Activated CD4-positive, alpha-beta memory T cell treated with anti-CD3 and anti-CD28 coated beads for 36 hours (primary cell): ENCODE data around the gene PTPRJ. TPM values are rescaled to one million over a fixed set of nuclear protein-coding genes. Genes with fewer than 3 reads are reported as not detected.

Source experiments
- CTCF ChIA-PET: fragments of 350-600 bp; sonication (Branson Sonifier 250); formaldehyde crosslinking; loops from one replicate; lab custom pipeline; 2021; ENCODE audit warnings: antibody characterized with exemption, inconsistent platforms; lab: Charles Lee
- POLR2A ChIA-PET: fragments of 350-600 bp; sonication (Branson Sonifier 250); formaldehyde crosslinking; loops from one replicate; lab custom pipeline; 2021; ENCODE audit warnings: antibody characterized with exemption; lab: Charles Lee
- DNase-seq: peaks from one replicate; pipeline ENCODE4 v3.0.0-alpha.2; 2020
- H3K27ac Mint-ChIP-seq: one replicate; pipeline ENCODE4 v1.8.0; 2021; ENCODE audit warnings: mixed read lengths
- H3K27me3 Mint-ChIP-seq: one replicate; pipeline ENCODE4 v1.8.0; 2021; ENCODE audit warnings: mixed read lengths
- H3K36me3 Mint-ChIP-seq: one replicate; pipeline ENCODE4 v1.8.0; 2021; ENCODE audit warnings: mixed read lengths
- H3K4me1 Mint-ChIP-seq: one replicate; pipeline ENCODE4 v1.8.0; 2021; ENCODE audit warnings: low read depth, mixed read lengths
- H3K4me3 Mint-ChIP-seq: one replicate; pipeline ENCODE4 v1.8.0; 2021; ENCODE audit warnings: mild to moderate bottlenecking, mixed read lengths
- H3K9me3 Mint-ChIP-seq: one replicate; pipeline ENCODE4 v1.8.0; 2021; ENCODE audit warnings: mixed read lengths
- intact Hi-C: fragments of 100-400 bp; cut with micrococcal nuclease; formaldehyde crosslinking; loops from one replicate; pipeline ENCODE4 v1.15.1; 2023
- total RNA-seq, 2 experiments: library from RNA; stranded (reverse); gene quantifications; one replicate each; pipeline ENCODE4 v1.2.3, GENCODE V29; 2021

PTPRJ gene
- total RNA-seq, 2 experiments from 2014 or later = 36.3 to 37.0 TPM

DNA sequence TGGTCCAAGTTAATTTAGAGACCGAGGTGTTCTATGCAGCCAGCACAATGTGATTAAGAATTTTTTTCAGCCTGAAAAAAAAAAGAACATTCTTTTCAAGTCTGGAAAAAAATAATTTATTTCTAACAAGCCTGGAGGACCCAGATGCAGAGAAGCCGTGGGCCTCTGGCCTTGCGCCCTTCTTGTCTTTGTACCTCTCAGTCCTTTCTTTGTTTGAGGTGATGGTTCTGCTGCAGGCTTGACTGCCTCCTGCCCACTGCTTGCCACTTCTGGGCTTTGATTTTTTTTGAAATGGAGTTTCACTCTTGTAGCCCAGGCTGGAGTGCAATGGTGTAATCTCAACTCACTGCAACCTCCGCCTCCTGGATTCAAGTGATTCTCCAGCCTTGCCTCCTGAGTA lies 7.2 kb upstream of the PTPRJ start:
- H3K36me3 Mint-ChIP-seq = no peaks in the 10 kb centered on the region
- H3K4me1 Mint-ChIP-seq = peaks cover 3% of the 10 kb centered on the region
- ChIA-PET POLR2A (no interaction called here), CTCF (no interaction called here)
- intact Hi-C loops = no loop called here
- H3K27ac Mint-ChIP-seq = no peak overlapping the region
- H3K27me3 Mint-ChIP-seq = no peaks in the 10 kb centered on the region
- H3K4me3 Mint-ChIP-seq = no peak overlapping the region
- no peak for DNase-seq
- H3K9me3 Mint-ChIP-seq = no peaks in the 10 kb centered on the region

DNA sequence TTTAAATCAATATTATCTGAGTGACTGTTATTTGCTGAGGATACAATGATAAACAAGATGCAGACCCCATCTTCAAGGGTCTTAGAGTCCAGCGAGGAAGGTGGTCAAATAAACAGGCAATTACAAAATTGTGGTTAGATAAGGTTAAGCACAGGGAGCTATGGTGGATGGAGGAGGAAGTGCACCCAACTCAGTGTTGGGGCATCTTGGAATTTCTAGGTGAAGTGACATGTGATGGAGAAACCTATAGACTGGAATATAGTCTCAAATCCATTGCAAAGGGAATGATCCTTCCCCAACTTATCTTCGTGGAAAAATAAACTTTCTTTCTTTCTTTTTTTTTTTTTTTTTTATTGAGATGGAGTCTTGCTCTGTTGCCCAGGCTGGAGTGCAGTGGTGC lies 3.4 kb upstream of the PTPRJ start:
- Mint-ChIP-seq H3K27me3 (no peaks in the 10 kb centered on the region), H3K27ac (no peak overlapping the region), H3K9me3 (no peaks in the 10 kb centered on the region), H3K36me3 (peaks cover 3% of the 10 kb centered on the region), H3K4me1 (peaks cover 5% of the 10 kb centered on the region), H3K4me3 (no peak overlapping the region)
- POLR2A ChIA-PET = no interaction called here
- intact Hi-C loops = no loop called here
- CTCF ChIA-PET = no interaction called here
- DNase-seq = no peak

DNA sequence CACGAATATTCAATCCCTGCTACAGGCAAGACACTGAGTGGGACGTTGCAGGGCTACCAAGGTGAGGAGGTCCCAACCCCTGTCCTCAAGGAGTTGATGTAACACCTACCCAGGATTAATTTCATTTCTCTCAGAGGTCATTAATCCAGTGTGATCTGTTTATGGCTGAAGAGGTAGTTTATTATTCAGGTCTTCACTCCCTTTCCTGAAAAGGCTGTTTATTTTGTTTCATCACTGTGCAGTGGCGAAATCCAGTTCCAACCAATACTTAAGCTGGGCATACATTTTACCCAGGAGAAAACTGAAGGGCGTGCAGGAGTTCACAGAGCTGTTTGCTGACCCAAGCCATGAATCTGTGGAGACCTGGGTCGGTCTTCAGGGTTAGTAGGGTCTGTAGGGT lies 2.7 kb upstream of the PTPRJ start:
- Mint-ChIP-seq H3K27me3 (no peaks in the 10 kb centered on the region), H3K36me3 (peaks cover 6% of the 10 kb centered on the region), H3K27ac (no peak overlapping the region), H3K4me1 (peaks cover 7% of the 10 kb centered on the region), H3K4me3 (no peak overlapping the region), H3K9me3 (no peaks in the 10 kb centered on the region)
- POLR2A ChIA-PET = interaction anchor here (1.2 kb wide), 1 partner anchor 78 kb away, joined by 6 read pairs; no protein-coding TSS in a partner anchor
- CTCF ChIA-PET = interaction anchor here (0.7 to 1.1 kb wide), 2 partner anchors 41 to 132 kb away, joined by 3 read pairs; no protein-coding TSS in a partner anchor
- intact Hi-C loops = no loop called here
- no peak for DNase-seq

DNA sequence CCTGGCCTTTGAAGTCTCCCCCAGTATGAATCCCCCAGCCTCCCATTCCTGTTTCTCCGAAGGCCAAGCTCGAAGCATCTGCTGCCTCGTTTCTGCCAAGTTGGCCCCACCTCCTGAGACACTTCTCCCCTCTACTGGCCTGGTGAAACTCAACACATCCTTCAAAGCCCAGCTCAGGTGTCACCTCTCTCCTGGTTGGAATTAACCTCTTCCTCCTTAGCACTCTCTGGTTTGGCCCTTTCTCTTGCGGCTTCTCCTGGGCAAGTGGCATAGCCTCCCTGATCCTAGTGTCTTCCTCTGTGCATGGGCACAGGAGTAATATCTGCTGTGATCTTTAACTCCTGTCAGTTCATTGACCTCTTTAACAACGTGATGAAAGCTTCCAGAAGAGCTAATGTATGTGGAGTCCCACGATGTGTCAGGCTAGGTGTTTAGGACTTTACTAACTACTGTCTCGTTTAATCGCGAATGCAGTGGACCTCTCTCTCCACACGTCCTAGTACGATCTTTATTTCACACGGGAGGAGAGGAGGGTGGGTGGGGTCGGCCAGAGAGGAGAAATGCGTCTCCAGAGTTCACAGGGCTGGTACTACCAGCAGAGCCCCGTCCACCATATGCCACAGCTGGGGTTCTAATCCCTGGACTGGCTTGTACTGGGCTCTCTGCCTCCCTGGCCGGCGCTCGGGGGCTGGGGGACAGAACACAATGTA lies 826 bp upstream of the PTPRJ start:
- POLR2A ChIA-PET = interaction anchor here (0.6 to 1.3 kb wide), 5 partner anchors 13 to 129 kb away, joined by 3 to 5 read pairs (median 3); no protein-coding TSS in a partner anchor
- H3K36me3 Mint-ChIP-seq = peaks cover 19% of the 10 kb centered on the region

DNA sequence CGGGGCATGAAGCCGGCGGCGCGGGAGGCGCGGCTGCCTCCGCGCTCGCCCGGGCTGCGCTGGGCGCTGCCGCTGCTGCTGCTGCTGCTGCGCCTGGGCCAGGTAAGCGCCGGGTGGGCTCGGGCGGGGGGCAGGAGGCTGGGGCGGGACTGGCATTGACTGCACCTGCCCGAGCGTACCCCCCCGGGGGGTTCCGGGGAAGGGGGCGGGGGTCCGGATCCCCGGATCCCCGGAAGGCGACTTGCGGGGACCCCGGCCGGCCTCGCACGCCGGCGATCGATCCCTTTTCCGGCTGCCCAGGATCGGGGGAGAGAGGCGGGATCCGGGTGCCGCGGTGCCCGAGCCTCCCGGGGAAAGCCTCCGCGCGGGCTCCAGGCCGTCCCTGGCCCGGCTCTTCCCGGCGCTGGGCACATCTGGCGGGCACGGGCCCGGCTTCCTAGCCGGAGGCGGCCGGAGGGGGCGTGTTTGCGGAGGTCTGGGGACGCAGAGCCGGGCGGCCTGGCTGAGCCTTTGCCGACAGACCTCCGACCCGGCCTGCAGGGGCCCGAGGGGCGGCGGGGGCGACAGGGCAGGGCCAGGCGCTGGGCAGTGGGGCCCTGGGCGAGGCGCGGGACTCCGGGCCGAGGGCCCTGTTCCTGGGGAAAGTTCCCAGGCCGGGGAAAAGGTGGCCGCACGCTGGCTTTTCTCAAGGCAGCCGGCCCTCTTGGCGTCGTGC lies 705 bp downstream of the PTPRJ start:
- H3K36me3 Mint-ChIP-seq = peaks cover 21% of the 10 kb centered on the region
- ChIA-PET CTCF (interaction anchor here (1.1 to 2.9 kb wide), 3 partner anchors 20 to 127 kb away, joined by 3 to 18 read pairs (median 9); no protein-coding TSS in a partner anchor), POLR2A (interaction anchor here (2.9 kb wide), 1 partner anchor 75 kb away, joined by 10 read pairs; no protein-coding TSS in a partner anchor)
- intact Hi-C loops = no loop called here
- no peaks in the 10 kb centered on the region for H3K9me3 Mint-ChIP-seq
- peaks cover 23% of the 10 kb centered on the region for H3K4me1 Mint-ChIP-seq
- peak overlapping the region; percentile 89 for H3K4me3 Mint-ChIP-seq
- DNase-seq = peak; percentile 39
- no peaks in the 10 kb centered on the region for H3K27me3 Mint-ChIP-seq
- H3K27ac Mint-ChIP-seq = peak overlapping the region; percentile 84

More for the DNA sequence above, 826 bp upstream of the PTPRJ start:
- H3K9me3 Mint-ChIP-seq = no peaks in the 10 kb centered on the region
- intact Hi-C loops = no loop called here
- CTCF ChIA-PET = interaction anchor here (0.6 to 1.6 kb wide), 7 partner anchors 9 to 128 kb away, joined by 3 to 6 read pairs (median 3); no protein-coding TSS in a partner anchor
- H3K4me3 Mint-ChIP-seq = peak overlapping the region; percentile 41
- H3K27ac Mint-ChIP-seq = peak overlapping the region; percentile 0
- no peak for DNase-seq
- H3K27me3 Mint-ChIP-seq = no peaks in the 10 kb centered on the region
- H3K4me1 Mint-ChIP-seq = peaks cover 23% of the 10 kb centered on the region

DNA sequence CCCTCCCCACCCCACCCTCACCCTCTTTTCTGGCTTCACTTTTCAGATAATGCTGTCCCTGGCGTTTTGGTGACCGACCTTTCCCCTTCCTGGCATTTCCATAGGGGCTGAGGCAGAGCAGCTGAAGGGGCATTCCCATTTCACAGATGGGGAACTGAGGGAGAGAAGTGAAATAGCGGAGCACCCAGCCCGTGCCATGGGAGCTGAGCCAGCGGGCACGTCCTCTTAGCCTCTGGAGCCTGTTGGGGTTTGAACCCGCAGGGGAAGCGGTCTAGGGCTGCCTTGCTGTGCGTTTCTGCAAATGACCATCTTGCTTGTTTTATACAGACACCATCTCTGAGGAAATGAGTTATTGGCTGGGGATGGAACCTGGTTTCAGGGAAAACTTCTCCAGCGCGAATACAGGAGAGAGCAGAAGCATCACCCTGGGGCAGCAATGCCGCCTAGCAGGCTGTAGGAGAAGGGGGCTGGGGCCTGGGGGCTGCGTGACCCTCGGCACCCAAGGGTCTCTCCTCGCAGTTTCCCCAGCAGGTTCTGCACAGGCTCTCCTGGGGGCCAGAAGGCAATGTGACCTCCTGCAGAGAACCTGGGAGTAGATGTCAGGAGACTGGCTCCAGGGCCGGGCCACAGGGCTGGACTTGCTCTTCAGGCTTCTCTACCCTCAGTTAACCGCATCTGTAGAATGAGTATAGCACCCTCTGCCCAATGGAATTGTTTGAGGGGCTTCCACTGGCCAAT lies 1.5 kb downstream of the PTPRJ start:
- peaks cover 31% of the 10 kb centered on the region for H3K4me1 Mint-ChIP-seq
- no peaks in the 10 kb centered on the region for H3K9me3 Mint-ChIP-seq
- H3K27ac Mint-ChIP-seq = peak overlapping the region; percentile 84
- ChIA-PET CTCF (interaction anchor here (1.1 to 3.1 kb wide), 6 partner anchors 19 to 126 kb away, joined by 3 to 18 read pairs (median 6); no protein-coding TSS in a partner anchor), POLR2A (interaction anchor here (1.0 to 2.9 kb wide), 4 partner anchors 25 to 74 kb away, joined by 3 to 10 read pairs (median 6); no protein-coding TSS in a partner anchor)
- H3K4me3 Mint-ChIP-seq = peak overlapping the region; percentile 89
- peaks cover 24% of the 10 kb centered on the region for H3K36me3 Mint-ChIP-seq
- intact Hi-C loops = loop anchor here (2.0 kb wide), 1 partner anchor 37 kb away; no protein-coding TSS in a partner anchor
- no peaks in the 10 kb centered on the region for H3K27me3 Mint-ChIP-seq
- DNase-seq = peak; percentile 54

DNA sequence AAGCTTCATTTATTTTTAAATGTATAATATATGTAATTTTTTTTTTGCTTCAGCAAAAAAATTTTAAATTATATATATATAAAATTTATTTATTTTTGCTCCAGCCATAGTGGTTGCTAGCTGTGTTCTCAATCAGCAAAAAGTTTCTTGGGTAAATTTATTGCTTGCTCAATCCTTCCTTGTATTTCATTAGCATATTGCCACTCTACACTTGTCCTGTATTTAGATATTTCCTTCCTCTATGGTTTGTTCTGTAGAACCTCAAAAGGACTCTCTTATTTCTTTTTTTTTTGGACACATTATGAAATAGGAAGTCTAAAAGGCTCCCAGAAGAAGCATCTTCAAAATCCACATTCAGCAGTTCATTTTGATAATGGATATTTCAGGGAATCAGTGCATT lies 2.3 kb downstream of the PTPRJ start:
- Mint-ChIP-seq H3K4me1 (peaks cover 37% of the 10 kb centered on the region), H3K27ac (peak overlapping the region; percentile 80), H3K4me3 (peak overlapping the region; percentile 53), H3K27me3 (no peaks in the 10 kb centered on the region), H3K9me3 (no peaks in the 10 kb centered on the region), H3K36me3 (peaks cover 24% of the 10 kb centered on the region)
- ChIA-PET CTCF (interaction anchor here (0.6 to 3.1 kb wide), 10 partner anchors 9 to 126 kb away, joined by 3 to 18 read pairs (median 6); no protein-coding TSS in a partner anchor), POLR2A (interaction anchor here (1.0 to 2.9 kb wide), 7 partner anchors 19 to 73 kb away, joined by 3 to 14 read pairs (median 4); no protein-coding TSS in a partner anchor)
- intact Hi-C loops = loop anchor here (1.0 to 2.0 kb wide), 5 partner anchors 19 to 73 kb away; no protein-coding TSS in a partner anchor
- DNase-seq = no peak

DNA sequence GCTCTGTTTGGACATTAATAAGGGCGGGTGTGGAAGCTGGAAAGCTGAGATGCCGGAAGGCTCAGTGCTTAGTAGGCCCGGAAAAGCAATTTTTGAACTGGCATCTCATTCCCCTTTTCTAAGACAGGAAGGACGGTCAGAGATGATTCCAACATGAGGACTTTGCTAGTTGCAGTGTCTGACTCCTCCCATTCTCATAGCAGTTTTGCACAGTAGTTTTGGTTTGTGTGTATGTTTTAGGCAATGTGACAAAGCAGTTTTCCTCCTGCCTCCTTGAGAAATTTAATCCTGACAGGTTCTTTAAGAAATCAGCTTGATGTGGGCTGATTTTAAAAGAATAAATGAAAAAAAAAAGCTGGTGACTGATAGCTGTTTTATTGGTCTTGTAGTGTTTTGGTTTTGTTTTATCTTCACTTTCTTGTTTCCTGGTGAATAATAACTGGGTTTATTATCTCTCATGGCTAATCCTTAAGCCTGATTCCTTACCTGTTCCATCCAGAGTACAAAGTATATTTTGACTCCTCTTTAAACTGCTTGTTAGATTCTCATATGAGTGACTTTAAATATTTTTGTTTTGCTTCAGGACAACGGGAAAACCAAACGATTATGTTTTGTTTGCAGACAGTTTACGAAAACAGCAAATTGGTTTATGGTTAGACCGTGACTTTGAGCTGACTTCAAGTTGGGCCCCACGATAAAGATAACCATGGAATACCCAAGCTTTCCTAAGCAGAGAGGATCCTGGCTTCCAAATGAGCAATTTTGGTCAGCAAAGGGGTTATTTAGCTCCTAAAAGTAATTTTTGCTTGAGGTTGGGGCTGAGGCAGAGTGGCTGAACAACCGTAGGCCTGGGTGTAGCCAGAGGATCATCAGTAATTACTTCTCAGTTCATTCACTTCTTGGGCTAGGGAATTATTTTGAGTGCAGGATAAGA lies 3.4 kb downstream of the PTPRJ start:
- intact Hi-C loops = loop anchor here (1.0 to 2.0 kb wide), 5 partner anchors 18 to 72 kb away; no protein-coding TSS in a partner anchor
- Mint-ChIP-seq H3K27ac (peak overlapping the region; percentile 80), H3K4me1 (peaks cover 47% of the 10 kb centered on the region), H3K4me3 (peak overlapping the region; percentile 53), H3K27me3 (no peaks in the 10 kb centered on the region), H3K36me3 (peaks cover 30% of the 10 kb centered on the region), H3K9me3 (no peaks in the 10 kb centered on the region)
- no peak for DNase-seq
- POLR2A ChIA-PET = interaction anchor here (0.7 to 2.9 kb wide), 10 partner anchors 12 to 93 kb away, joined by 3 to 14 read pairs (median 4); no protein-coding TSS in a partner anchor
- CTCF ChIA-PET = interaction anchor here (0.6 to 3.1 kb wide), 11 partner anchors 8 to 125 kb away, joined by 3 to 18 read pairs (median 4); no protein-coding TSS in a partner anchor

DNA sequence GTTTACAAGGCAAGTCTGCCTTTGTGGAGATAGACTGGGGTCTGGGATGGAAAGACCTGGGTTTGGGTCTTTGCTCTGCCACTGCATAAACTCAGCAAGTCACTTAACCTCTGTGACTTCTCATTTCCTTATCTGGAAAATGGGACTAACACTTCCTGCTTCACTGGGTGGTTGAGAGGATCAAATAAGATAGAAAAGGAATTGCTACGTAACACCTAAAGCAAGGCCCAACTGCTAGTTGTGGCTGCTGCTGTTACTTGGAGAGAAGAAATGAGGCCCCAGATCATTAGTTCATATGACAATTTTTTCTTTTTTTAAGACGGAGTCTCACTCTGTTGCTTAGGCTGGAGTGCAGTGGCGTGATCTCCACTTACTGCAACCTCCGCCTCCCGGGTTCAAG lies 5.9 kb downstream of the PTPRJ start:
- Mint-ChIP-seq H3K27ac (peak overlapping the region; percentile 16), H3K36me3 (peaks cover 30% of the 10 kb centered on the region), H3K9me3 (no peaks in the 10 kb centered on the region), H3K4me3 (no peak overlapping the region), H3K4me1 (peaks cover 56% of the 10 kb centered on the region), H3K27me3 (no peaks in the 10 kb centered on the region)
- CTCF ChIA-PET = no interaction called here
- POLR2A ChIA-PET = no interaction called here
- no peak for DNase-seq
- intact Hi-C loops = no loop called here

DNA sequence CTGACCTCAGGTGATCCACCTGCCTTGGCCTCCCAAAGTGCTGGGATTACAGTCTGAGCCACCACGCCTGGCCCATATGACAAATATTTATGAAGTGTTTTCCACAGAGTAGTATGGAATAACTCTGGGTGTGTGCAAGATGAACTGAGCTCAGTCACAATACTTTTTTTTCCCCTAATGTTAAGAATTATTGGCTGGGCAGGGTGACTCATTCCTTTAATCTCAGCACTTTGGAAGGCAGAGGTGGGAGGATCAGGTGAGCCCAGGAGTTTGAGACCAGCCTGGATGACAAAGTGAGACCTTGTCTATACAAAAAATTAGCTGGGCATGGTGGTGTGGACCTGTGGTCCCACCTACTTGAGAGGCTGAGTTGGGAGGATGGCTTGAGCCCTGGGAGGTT lies 6.4 kb downstream of the PTPRJ start:
- H3K4me3 Mint-ChIP-seq = no peak overlapping the region
- CTCF ChIA-PET = interaction anchor here (0.7 kb wide), 1 partner anchor 40 kb away, joined by 3 read pairs; no protein-coding TSS in a partner anchor
- H3K9me3 Mint-ChIP-seq = no peaks in the 10 kb centered on the region
- H3K27me3 Mint-ChIP-seq = no peaks in the 10 kb centered on the region
- no peak for DNase-seq
- peaks cover 29% of the 10 kb centered on the region for H3K36me3 Mint-ChIP-seq
- no peak overlapping the region for H3K27ac Mint-ChIP-seq
- peaks cover 61% of the 10 kb centered on the region for H3K4me1 Mint-ChIP-seq
- intact Hi-C loops = no loop called here
- POLR2A ChIA-PET = no interaction called here
